Activated T-cell treated with anti-CD3 and anti-CD28 coated beads for 4 hours (primary cell): ENCODE measurements around the gene CFAP97D2.
"Not testable (repeated sequence)": the region's sequence is repeated elsewhere in the genome, so short reads cannot be mapped to it uniquely, and the experiment has no call there.

Source experiments
- DNase-seq: peaks from one replicate; pipeline ENCODE4 v3.0.0-alpha.2; 2020

Gene CFAP97D2

DNA sequence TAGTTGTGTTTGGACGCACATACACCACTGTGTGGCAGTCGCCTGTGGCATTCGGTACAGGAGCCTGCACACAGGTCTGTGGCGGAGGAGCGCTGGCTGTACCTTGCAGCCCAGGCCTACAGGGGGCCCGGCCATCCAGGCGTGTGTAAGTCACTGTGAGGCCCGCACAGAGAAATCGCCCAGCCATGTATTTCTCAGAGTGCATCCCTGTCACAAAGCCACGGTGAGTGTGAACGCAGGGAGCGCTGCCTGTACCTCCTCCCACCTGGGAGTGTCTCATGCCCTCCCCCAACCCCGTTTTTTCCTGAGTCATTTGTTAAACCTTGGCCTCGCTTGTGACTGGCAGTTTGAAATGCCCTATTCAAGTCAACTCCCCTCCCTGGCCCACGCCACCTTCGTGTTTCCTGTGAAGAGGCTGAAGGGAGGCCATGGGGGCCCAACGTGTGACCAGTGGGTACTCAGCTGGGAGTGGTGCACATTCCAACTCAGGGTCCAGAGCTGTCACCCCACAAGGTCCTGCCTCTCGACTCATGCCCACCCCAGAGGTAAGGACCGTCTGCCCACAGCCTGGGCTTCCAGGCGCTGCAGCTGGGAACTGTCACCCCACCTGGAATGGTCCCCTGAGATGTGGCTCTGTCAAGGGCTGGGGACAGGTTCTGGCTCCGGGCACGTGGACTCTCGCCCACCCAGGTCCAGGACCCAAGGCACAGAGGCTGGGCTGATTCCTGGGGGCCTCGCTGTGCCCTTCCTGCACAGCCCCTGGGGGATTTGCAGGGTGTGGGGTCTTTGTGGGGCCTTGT lies 35.1 kb upstream of the CFAP97D2 start:
- no peak for DNase-seq

DNA sequence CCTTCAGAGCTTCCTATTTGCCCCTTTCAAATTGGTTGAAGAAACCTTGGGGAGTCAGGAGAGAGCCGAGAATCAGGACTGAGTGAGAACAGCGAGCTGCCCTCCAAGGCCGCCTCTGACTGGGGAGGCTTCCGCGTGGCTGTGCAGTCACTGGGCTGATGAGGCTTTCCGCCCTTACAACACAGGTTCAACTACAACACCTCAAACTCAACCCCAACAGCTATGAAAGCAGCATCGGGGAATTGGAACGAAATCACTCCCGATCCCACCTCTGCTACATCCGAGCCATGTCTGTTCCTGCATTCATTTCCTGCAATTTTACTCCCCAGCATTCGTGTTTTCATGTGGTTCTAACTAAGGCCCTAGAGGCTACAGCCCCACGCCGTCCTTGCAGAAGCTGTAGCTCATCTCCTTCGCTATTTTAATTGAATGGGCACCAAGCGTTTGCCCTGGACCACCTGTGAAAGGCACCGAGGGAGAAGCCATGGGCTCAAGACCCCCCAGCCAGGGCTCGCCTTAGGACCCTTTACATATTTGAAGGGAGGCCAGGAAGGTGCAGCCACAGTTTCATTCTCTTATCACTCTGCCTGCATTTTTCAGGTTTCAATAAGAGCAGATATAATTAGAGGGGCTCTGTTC lies 34.3 kb upstream of the CFAP97D2 start:
- no peak for DNase-seq

DNA sequence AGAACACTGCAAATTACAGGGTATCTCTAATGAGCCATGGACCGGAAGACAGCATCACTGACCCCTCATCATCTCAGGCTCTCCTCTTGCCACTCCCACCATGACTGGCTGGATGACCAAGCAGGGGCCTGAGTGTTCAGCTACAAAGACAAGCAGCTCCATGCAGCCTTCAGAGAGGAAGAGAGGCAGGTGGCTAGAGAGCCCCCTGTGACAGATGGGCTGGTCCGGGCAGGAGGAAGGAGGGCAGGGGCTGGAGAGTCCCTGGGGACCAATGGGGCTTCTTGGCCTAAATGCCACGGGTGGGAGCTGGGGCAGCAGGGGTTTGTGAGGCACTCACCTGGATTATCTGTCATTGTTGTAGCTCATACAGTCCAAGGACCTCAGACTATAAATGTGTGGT lies 33.8 kb upstream of the CFAP97D2 start:
- no peak for DNase-seq

DNA sequence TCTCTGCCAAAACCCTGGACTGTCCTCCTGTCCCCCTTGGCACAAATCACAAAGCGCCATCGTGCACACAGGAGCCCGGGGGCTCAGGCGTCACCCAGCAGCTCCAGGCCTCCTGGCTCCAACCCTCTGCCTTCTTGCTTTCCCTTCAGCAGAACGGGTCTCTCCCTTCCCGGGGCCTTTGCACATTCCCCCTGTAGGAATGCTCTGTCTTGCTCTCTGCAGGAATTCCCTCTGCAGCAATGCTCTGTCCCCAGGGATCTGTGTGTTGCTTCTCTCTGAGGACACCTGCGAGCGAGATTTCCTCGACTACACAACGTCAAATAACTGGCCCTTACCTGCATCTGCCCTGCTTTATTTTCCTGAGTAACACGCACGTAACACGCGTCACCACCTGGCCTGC lies 33.3 kb upstream of the CFAP97D2 start:
- DNase-seq: no peak

DNA sequence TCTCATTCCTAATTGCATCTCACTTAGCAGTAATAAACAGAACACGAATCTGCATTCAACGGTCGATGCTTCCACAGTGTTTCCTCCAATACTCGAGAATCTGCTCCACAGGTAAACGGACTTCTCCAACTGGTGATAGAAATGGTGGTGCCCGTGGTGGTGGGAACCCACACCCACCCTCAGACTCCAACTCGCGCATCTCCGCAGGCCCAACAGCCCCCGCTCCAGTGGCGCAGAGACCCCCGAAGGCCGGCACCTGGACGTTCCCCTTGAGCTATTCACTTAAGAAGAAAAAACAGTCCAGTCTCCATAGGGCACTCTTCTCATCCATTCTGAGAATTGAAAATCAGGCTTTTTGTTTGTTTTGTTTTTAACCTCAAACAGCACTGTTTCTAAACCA lies 32.9 kb upstream of the CFAP97D2 start:
- no peak for DNase-seq

DNA sequence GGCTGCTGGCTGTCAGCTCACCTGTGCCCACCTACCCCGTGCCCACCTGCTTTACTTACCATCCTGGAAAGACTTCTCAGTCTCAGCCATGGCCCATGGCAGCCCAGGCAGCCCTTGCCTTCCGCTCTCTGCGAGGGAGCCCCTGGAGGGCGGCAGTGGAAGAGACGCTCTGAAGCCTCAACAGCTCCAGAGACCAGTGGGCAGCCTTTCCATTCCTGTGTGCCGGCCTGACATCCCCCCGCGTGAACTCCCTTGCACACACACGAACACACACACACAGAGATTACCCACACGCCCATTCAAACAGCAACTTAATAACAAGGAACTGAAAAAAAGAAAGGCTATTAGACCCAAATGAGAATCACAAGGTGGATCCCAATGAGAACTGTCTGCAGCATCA lies 32.4 kb upstream of the CFAP97D2 start:
- no peak for DNase-seq

DNA sequence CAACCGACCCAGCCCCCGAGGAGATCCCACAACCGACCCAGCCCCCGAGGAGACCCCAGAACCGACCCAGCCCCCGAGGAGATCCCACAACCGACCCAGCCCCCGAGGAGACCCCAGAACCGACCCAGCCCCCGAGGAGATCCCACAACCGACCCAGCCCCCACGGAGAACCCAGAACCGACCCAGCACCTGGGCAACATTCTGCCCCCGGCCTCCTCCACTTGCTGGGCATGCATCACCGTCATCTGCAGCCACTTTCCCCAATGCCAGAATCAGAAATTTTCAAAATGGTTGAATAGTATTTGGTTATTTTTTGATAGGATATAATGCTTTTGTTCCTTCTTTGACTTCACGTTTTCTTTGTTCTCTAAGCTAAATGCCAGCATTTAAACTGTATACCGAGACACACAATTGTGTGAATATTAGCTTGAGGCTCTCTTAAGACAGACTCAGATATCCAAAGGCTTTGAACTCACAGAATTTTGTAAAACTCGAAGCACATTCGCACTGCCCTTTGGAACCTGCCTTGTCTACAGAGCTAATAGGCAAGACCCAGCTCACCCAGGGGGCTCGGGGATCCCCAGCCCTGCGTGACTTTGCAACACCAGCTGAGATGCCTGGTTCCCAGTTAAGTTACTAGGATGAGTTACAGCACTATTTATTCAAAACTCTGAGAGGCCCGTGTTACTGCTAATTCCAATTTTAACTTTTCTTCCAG lies 31.1 kb upstream of the CFAP97D2 start:
- no peak for DNase-seq

DNA sequence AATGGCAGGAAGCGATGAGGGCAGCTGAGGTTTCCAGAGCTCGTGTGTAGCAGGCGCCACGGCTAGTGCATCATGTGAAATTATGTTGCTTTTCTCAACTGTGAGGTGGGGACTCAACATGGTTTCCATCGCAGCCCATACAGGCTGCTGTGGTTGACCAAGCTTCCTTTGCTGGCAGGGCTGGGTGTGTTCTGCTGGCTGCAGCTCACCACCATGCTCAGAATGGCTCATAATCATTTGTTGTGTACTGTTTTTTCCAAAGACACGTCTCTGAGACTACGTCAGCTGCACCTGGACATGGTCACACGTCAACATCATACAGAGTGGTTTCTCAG lies 30.6 kb upstream of the CFAP97D2 start:
- peak; percentile 57 for DNase-seq

DNA sequence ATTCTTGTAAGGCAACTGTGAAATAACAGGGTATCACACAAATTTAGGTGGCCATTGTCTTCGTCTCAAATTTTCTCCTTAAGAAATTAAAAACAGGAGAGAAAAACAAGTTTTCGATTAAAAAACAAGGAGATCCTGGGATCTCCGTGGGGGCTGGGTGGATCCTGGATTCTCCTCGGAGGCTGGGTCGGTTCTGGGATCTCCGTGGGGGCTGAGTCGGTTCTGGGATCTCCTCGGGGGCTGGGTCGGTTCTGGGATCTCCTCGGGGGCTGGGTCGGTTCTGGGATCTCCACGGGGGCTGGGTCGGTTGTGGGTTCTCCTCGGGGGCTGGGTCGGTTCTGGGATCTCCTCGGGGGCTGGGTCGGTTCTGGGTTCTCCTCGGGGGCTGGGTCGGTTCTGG lies 30.2 kb upstream of the CFAP97D2 start:
- not testable (repeated sequence) for DNase-seq

DNA sequence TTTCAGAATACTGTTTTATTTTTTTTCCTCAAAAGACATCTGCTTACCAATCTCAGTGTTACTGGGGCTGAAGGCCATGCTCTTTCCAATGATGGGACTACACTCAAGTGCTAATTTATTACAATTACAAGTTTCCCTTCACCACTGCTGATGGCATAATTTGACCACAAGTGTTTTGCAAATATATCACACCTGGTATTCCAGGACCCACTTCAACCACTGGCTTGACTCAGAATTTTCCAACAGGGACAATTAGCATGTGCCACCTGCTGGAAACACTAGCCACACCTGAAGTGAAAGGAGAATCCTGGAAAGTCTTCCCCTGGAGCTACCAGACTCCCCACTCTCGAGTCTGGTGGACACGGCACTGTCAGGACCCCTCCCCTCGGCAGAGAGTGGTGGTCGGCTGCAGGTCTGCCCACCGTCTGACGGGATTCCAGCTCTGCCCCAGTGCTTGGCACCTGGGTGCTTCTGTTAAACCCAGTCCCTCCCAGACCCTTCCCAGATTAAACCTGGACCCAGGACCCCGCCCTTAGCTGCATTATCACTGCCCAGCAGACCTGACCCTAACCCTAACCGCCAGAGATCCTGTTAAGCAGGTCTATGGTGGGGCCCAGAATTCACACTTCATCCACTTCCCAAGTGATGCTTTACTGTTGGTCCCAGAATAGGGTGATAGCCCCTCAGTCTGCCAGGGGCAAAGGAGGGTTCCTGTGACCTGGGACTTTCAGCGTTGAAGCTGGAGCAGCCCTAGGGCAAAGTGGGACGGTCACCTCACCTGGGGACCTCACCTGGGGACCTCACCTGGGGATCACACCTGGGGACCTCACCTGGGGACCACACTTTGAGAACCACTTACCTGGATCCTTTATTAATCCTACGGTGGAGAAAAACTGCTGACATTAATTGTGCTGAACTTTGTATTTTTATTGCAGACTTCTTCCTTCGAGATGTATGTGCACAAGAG lies 29.0 kb upstream of the CFAP97D2 start:
- no peak for DNase-seq

DNA sequence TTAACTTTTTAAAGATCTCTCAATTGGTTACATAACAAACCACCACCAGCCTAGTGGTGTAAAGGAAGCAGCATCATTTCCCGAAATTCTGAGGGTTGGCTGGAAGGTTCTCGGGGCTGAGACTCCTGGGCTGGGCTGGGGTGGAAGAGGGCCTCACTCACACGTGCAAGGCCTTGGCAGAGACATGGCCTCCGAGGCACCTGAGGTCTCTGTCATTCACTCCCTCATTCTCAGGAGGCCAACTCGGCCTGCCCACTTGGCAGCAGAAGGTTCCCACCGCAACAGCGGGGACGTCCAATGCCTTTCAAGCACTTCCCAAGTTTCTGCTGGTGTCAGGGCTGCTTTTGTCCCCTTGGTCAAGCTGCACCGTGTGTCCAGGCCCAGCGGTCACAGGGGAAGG lies 28.0 kb upstream of the CFAP97D2 start:
- no peak for DNase-seq

DNA sequence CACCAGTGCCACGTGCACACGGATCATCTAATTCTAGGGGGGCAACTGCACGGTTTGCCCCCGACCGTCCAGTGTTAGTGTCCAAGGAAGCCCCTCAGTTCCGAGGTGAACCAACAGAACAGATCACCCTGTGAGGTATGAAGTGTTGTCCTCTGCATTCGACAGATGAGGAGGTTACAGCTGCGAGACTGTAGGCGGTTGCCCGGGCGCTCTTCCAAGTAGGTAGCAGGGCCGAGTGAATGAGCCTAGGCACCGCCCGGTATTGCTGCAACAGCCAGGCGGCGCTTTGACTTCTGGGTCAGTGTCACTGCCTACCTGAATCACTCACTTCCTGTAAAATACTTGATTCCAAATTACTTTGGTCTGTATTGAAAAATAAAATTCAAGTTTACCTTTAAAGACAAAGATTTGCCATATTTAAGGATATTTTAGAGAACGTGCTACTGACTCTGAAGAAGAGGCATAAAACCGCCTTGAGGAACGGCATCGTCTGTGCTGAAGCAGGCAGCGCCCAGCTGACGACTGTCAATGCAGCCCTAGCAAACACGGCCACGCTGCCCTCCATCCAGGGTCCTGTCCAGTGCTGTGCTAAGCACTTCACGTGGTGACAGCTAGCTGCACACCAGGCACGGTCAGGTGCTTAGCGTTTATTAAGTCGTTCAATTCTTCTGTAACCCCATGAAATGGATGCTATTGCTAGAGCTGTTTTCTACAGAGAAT lies 27.3 kb upstream of the CFAP97D2 start:
- no peak for DNase-seq

DNA sequence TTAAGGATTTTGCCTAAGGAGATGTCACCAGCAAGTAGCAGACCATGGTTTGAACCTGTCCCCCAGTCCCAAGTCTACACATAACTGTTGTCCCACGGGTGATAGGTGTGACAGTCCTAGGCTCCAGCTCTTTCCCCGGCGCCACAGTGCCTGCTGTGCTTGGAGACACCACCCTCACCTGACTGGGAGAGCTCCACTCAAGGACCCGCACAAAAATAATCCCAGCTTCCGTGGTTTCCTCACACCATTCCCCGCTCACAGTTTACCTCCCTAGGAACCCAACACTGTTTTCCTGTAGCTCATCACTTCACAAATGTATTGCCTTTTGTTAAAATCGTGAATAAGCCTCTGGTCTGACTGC lies 26.8 kb upstream of the CFAP97D2 start:
- DNase-seq: no peak

DNA sequence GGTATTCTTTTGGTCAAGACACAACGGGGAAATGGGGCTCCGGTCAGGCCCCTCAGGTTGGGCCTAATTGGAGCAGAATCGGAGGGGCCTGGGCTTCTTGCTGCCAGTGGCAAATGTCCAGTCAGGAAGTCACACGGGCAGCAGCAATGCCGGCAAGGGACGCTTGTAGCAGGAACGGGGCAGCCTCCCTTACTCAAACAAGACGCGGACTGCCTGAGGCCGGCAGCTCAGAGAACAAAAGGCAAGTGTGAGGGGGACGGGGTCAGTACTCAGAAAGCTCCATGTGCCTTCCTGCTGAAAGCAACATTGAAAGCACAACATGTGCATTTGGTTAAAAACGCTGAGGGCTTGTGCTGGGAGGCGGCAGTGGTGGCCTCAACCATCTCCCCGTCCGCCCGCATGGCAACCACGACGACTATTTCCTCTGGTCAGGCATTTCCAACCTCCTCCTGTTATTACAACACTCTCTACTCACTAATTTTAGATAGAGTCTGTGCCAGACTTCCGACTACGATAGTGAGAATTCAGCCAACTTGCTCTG lies 26.2 kb upstream of the CFAP97D2 start:
- DNase-seq: no peak

DNA sequence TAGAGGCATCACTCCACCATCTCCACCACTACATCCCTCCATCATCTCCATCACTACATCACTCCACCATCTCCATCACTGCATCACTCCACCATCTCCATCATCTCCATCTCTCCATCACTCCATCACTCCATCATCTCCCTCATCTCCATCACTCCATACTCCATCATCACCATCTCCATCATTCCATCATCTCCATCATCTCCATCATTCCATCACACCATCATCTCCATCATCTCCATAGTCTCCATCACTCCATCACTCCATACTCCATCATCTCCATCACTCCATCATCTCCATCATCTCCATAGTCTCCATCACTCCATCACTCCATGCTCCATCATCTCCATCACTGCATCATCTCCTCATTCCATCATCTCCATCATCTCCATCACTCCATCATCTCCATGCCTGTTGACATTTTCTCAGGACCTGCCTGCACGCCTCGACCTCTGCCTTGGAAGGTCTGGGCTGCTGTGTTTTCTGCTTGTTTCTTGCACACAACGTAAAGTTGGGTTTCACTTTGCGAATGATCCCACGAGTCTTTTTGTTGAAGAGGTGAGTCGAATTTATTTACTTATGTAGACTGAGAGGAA lies 25.5 kb upstream of the CFAP97D2 start:
- DNase-seq: no peak

DNA sequence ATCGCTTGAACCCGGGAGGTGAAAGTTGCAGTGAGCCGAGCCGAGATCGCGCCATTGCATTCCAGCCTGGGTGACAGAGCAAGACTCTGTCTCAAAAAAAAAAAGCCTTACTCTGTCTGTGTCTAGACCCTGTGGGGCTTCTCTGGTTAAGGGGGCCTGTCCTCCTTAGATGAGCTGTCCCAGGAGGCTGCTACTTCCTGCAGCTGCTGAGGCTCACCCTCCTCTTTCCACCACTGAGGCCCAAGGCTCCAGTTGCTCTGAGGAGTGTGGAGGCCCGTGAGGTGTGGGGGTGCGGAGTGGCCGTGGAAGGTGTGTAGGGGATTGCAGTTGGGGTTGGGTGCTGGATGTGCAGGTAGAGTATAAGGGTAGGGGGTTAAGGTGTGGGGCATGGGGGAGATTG lies 24.6 kb upstream of the CFAP97D2 start:
- DNase-seq: no peak

DNA sequence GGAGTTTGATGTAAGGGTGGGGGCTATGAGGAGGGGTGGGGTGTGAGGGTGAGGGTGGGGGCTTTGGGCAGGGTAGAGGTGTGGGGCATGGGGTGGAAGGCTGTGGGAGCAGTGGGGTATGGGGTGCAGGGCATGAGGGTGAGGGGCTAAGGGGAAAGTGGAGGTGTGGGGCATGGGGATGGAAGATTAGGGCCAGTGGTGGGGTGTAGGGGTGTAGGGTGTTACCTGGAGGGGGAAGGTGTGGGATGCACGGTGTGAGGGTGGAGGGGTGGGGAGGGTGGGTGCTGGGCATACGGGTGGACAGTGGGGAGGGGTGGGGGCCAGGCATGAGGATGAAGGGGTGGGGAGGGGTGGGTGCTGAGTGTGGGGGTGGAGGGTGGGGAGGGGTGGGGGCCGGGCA lies 23.7 kb upstream of the CFAP97D2 start:
- no peak for DNase-seq

DNA sequence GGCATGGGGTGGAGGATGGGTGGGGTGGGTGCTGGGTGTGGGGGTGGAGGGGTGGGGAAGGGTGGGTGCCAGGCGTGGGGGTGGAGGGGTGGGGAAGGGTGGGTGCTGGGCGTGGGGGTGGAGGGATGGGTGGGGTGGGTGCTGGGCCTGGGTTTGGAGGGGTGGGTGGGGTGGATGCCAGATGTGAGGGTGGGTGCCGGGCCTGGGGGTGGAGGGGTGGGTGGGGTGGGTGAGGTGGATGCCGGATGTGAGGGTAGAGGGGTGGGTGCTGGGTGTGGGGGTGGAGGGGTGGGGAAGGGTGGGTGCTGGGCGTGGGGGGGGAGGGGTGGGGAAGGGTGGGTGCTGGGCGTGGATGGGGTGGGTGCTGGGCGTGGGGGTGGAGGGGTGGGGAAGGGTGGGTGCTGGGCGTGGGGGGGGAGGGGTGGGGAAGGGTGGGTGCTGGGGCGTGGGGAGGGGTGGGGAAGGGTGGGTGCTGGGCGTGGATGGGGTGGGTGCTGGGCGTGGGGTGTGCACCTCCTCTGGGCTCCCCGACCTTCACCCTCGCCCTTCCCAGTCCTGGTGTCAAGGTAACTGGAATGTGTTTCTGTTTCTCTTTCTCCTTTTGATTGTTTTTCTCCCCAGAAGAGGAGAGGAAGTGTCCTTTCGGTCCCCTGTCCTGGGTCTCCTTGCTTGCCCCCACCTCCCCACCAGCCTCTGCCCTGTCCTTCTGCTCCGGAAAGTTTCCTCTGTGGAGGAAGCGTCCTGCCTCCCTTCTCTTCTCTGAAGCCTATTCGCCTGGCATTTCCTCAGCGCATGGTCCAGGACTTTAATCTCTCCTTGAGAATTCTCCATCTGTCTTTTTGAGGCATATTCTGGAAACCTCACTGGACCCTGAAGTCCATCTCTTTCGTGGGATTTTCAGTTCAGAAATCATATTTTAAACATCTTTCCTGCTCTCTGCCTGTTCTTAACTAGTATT lies 22.9 kb upstream of the CFAP97D2 start:
- DNase-seq: no peak

DNA sequence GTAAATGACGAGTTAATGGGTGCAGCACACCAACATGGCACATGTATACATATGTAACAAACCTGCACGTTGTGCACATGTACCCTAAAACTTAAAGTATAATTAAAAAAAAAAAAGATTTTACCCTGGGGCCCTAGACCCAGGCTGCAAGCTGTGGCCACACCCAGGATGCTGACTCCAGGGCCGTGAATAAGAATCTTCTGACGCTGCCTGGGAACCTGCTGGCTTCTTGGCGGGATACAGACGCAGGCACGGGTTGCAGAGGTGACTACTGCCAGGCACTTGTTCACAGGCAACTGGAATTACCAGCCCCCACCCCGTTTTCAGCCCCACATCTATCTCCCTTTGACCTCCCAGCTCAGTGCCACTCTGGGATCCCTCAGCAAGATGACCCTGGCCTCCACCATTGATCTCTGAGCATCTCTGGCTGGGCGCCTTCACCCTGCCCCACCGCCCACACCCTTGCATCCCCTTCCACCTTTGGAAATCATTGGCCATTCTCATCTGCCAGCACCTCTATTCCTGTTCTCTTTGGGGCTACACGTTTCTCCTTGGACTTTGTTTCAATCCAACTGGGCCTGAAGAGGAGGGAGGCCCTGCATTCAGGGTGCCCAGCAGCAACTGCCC lies 21.1 kb upstream of the CFAP97D2 start:
- no peak for DNase-seq
